ENCODE results near the gene C2CD4C.
"Not testable (repeated sequence)": the region's sequence is repeated elsewhere in the genome, so short reads cannot be mapped to it uniquely, and the experiment has no call there.

The C2CD4C gene

GRCh38 chr19:390386-391206, 18.4 kb downstream of the C2CD4C start:
- DNase-seq (ENCODE audit: low read depth), result no peak
- no peak for TF ChIP-seq CTCF (IDR thresholded peaks at IDR 0.05; ENCODE audit: control insufficient read depth, insufficient read depth, low read depth, low read length, missing control alignments)
- no peak overlapping the region for H3K4me3 ChIP-seq (ENCODE audit: control insufficient read depth, low read depth, low read length)

DNA sequence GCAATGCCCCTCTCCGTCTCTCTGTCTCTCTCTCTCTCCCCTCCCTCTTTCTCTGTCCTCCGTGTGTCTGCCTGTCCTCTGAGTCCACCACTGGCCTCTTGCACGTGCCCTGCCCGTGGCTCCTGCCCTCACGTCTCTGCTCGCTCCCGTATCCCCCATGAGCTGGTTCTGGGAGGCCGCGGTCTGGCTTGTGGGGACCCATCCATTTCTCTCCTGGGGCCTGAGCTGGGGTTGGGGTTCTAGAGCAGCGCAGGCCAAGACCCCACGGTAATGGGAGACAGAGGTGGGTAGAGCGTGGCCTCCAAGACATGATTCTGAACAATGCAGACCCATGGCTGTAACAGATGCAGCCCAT, 19.0 kb downstream of the C2CD4C start:
- DNase-seq (ENCODE audit: low read depth), result no peak
- no peak overlapping the region for H3K4me3 ChIP-seq (ENCODE audit: control insufficient read depth, low read depth, low read length)
- no peak for TF ChIP-seq CTCF (IDR thresholded peaks at IDR 0.05; ENCODE audit: control insufficient read depth, insufficient read depth, low read depth, low read length, missing control alignments)

- H3K4me3 ChIP-seq (ENCODE audit: control insufficient read depth, low read depth, low read length), result no peak overlapping the region
- DNase-seq (ENCODE audit: low read depth), result no peak
- TF ChIP-seq CTCF (IDR thresholded peaks at IDR 0.05; ENCODE audit: control insufficient read depth, insufficient read depth, low read depth, low read length, missing control alignments), result no peak
Observed at GRCh38 chr19:389255-389934, 19.6 kb downstream of the C2CD4C start.

DNA sequence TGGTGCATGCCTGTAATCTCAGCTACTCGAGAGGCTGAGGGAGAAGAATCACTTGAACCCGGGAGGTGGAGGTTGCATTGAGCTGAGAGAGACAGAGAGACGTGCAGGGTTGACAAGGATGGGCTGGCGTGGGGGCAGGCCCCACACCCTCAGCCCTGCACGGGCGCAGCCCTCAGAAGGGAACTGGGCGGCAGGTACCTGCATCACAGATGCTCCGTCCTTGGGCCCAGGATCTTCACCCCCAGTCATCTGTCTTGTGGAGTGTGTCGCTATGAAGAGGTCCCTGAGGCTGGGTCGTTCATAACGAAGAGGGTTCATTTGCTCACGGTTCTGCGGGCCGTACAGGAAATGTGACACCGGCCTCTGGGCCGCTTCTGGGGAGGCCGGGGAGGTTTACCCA, 20.3 kb downstream of the C2CD4C start:
- no peak for TF ChIP-seq CTCF (IDR thresholded peaks at IDR 0.05; ENCODE audit: control insufficient read depth, insufficient read depth, low read depth, low read length, missing control alignments)
- no peak overlapping the region for H3K4me3 ChIP-seq (ENCODE audit: control insufficient read depth, low read depth, low read length)
- DNase-seq (ENCODE audit: low read depth), result no peak

- DNase-seq (ENCODE audit: low read depth), result no peak
- TF ChIP-seq CTCF (IDR thresholded peaks at IDR 0.05; ENCODE audit: control insufficient read depth, insufficient read depth, low read depth, low read length, missing control alignments), result no peak
- H3K4me3 ChIP-seq (ENCODE audit: control insufficient read depth, low read depth, low read length), result no peak overlapping the region
Observed at GRCh38 chr19:387777-388176, 21.2 kb downstream of the C2CD4C start.

DNA sequence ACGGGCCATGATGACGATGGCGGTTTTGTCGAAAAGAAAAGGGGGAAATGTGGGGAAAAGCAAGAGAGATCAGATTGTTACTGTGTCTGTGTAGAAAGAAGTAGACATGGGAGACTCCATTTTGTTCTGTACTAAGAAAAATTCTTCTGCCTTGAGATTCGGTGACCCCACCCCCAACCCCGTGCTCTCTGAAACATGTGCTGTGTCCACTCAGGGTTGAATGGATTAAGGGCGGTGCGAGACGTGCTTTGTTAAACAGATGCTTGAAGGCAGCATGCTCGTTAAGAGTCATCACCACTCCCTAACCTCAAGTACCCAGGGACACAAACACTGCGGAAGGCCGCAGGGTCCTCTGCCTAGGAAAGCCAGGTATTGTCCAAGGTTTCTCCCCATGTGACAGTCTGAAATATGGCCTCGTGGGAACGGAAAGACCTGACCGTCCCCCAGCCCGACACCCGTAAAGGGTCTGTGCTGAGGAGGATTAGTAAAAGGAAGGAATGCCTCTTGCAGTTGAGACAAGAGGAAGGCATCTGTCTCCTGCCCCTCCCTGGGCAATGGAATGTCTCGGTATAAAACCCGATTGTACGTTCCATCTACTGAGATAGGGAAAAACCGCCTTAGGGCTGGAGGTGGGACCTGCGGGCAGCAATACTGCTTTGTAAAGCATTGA, 22.2 kb downstream of the C2CD4C start:
- not testable (repeated sequence) for DNase-seq (ENCODE audit: low read depth); H3K4me3 ChIP-seq (ENCODE audit: control insufficient read depth, low read depth, low read length)

DNA sequence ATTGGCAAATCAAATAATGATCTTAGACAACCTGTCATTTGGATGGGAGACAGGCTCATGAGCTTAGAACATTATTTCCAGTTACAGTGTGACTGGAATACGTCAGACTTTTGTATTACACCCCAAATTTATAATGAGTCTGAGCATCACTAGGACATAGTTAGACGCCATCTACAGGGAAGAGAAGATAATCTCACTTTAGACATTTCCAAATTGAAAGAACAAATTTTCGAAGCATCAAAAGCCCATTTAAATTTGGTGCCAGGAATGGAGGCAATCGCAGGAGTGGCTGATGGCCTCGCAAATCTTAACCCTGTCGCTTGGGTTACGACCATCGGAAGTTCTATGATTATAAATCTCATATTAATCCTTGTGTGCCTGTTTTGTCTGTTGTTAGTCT, 22.8 kb downstream of the C2CD4C start:
- DNase-seq (ENCODE audit: low read depth); H3K4me3 ChIP-seq (ENCODE audit: control insufficient read depth, low read depth, low read length): not testable (repeated sequence)
- peak; percentile 11 for TF ChIP-seq CTCF (IDR thresholded peaks at IDR 0.05; ENCODE audit: control insufficient read depth, insufficient read depth, low read depth, low read length, missing control alignments)

Measured in AG09309 (cell line).